ENCODE results near the gene MTAP.
"Not testable (repeated sequence)": the region's sequence is repeated elsewhere in the genome, so short reads cannot be mapped to it uniquely, and the experiment has no call there.

MTAP gene

DNA sequence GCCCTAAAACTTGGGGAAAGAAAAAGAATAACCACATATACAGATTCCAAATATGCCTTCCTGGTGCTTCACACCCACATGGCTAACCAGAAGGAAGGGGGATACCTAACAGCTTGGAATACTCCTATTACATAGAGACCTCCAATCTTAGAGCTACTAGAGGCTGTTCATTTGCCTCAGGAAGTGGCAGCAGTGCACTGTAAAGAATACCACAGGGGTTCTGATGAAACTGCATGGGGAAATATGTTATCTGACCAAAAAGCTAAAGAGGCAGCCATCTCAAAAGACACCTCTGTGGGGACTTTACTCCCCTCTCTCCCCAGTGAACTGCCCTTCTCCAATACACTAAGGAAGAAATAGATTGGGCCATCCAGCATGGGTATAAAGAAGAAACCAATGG, 125.3 kb downstream of the MTAP start:
- no peak for DNase-seq

DNA sequence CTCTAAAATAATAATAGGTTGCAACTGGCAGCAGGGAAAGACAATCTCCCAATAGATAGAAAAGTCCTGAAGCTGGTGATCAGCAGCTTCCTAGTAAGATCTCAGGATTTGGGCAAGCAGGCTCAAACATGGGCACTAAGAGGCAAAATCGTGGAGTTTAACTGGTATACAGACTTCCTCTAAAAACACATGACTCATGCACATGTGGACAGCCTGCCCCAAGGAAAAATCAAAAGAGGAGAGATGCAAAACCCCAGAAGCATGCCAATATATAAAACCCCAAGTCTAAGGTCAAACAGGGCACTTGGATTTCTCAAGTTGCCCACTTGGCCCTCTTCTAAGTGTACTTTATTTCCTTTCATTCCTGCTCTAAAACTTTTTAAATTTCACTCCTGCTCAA, 129.0 kb downstream of the MTAP start:
- no peak for DNase-seq

GRCh38 chr9:21933281-21933680, 130.8 kb downstream of the MTAP start:
- DNase-seq = no peak

DNA sequence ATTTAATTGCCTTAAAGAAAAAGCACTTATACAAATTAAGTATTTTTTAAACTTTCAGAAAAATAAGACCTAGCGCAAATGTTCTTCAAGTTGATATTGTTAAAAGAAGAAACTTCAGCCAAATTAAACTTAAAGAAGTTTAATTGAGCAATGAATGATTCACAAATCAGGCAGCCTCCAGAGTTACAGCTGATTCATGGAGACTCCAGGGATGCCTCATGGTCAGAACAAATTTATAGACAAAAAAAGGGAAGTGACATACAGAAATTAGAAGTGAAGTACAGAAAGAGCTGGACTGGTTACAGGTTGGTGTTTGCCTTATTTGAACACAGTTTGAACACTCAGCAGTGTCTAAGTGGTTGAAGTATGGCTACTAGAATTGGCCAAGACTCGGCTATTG, 131.4 kb downstream of the MTAP start:
- DNase-seq = no peak

DNA sequence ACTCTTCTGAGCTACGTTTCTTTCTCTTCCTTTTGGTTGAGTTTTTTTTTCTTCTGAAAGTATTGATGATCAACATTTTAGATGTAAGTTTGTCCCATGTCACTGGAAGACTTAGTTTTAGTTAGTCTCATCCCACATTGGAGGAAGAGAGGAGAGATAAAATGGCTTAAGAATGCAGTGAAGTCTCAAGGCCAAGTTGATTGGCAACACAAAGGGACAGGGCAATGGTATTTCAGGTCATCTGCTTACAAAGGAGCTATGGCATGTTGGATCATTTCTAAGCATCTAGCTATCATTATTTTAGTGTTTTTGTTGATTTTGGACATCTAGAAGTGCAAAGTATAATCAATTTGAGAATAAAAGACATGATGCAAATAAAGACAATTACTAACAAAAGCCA, 133.2 kb downstream of the MTAP start:
- DNase-seq = no peak

- DNase-seq = no peak
Measured at GRCh38 chr9:21936161-21936560, 133.7 kb downstream of the MTAP start.

DNA sequence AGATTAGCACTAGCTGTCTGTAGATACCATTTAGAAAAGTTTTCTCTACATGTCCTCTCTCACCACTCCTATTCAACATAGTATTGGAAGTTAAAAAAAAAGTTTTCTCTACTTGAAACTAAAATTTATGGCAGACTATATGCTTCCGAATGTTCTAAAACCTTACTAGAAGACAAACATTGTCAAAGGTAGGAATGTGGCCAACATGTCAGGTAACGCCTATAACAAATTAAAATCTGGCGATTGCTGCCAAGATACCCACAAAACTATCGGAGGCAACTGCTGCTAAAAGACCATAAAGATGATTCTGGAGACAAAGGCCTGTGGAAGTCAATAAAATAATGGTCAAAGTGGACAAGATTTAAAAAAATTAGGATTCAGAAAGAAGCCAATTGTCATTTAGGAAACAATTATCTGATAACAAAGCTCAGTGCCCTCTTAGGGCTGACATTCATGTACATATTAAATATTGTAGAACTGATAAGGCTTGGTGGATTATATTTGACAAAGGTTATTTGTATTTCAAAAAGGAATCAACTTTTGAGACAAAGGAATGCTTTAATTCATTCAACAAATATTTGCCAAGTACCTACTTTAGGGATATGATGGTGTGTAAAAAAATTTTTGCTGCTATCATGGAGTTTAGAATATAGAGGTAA, 139.0 kb downstream of the MTAP start:
- DNase-seq = no peak

DNA sequence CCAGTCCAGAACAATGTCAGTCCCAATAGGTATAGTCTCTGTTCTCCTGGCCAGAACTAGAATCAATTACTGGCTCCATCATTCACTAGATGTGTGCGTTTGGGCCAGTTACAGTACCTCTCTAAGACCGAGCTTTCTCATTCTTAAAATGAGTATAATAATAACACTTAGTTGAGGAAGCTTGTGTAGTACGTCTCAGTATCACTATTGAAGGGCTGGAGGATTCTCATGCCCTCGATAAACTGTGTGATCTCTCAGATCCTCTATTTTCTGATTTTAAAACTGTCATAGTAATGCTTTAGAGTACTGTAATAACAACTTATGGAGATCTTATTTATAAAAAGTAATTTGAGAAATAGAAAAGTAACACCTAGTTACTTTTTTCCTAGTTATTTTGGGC, 141.0 kb downstream of the MTAP start:
- DNase-seq = no peak

DNA sequence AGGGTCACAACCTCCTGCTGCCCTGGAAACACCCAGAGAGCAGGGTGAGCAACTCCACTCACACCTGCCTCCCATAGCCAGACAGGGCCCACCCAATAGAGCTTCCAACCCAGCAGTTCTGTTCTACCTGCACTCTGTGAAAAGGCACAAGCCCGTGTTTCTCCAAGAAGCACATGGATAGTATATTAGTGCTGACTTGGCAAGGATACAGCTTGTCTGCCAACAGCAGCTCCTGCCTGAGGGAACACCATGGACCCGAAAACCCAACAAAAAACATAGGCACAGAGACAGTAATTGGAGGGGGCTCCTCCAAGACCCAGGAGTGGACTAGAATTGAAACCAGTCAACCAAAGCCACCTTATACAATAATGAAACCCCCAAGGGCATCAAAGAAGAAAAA, 143.2 kb downstream of the MTAP start:
- DNase-seq = no peak

DNA sequence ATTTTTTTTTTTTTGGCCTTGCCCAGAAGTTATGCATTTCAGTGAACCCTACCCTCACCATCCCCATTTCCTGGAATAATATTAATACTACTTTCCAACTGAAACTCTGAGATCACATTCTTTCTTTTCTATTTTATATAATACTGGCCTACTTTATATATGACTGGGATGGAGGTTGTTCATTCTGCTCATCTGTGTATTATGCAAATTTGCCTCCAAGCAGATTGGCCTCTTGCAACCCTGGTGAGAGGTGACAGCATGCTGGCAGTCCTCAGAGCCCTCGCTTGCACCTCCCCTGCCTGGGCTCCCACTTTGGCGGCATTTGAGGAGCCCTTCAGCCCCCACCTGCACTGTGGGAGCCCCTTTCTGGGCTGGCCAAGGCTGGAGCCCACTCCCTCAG, 156.4 kb downstream of the MTAP start:
- no peak for DNase-seq

DNA sequence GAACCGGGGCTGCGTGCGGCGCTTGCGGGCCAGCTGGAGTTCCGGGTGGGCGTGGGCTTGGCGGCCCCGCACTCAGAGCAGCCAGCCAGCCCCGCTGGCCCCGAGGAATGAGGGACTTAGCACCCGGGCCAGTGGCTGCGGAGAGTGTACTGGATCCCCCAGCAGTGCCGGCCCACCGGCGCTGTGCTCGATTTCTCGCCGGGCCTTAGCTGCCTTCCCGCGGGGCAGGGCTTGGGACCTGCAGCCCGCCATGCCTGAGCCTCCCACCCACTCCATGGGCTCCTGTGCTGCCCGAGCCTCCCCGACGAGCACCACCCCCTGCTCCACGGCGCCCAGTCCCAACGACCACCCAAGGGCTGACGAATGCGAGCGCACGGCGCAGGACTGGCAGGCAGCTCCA, 156.8 kb downstream of the MTAP start:
- DNase-seq = not testable (repeated sequence)

DNA sequence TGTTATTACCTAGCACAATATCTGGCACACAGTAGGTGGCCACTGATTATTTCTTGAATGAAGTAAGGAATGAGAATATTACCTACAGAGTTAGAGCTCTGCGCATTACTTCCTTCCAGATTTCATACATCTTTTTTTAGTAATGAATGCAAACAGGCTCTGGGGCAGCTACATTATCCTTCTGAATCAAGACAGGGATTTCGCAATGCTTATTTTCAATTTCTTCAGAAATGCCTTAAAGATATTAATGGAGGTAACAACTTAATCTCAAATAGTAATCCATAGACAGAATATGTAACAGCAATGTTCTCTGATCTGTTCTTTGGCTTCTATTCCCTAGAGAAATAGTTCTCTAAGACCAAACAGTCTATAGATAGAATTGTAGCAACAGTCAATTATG, 159.1 kb downstream of the MTAP start:
- DNase-seq = no peak

DNA sequence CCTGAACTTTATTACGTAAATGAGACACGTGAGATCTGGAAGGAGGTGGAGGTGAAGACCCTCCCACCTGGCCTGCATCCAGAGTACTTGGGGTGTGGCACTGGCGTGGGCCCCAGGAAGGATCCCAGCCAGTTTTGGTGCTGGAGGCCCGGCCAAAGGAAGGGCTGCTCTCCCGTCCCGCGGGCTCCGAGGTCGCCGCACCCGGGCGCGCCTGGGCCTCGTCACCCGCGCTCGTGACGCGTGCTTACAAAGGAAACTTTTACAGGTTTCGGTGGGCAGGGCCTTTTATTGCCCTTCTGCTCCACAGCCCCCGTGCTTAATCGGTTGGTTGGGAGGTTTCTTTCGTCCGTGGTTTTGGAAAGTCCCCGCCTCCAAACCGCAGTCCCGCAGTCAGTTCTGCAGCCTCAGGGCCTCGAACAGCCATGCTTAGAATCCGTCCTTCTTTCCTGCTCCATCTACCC, 162.5 kb downstream of the MTAP start:
- no peak for DNase-seq

- no peak for DNase-seq
Measured at GRCh38 chr9:21965401-21965951, 163.0 kb downstream of the MTAP start.

GRCh38 chr9:21966140-21966851, 163.9 kb downstream of the MTAP start:
- no peak for DNase-seq

DNA sequence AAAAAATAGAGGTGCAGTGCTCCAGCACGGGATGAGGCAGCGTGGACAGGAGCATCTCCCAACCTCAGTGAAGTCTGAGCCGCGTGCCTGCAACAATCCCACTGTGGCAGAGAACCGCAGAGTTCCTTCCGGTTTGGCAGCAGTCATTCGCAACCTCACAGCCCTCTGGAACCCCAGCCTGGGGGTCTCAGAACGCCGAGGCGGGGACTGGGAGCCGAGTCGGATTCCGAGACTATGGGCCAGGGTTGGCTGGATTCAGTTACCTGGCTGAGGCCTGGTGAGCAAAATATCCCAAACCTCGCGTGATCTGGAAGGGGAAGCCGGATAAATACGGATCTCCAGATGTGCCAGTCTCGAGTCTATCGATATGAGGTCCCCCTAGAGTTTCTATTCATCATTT, 164.7 kb downstream of the MTAP start:
- no peak for DNase-seq

- DNase-seq = no peak
Measured at GRCh38 chr9:21967702-21968101, 165.3 kb downstream of the MTAP start.

DNA sequence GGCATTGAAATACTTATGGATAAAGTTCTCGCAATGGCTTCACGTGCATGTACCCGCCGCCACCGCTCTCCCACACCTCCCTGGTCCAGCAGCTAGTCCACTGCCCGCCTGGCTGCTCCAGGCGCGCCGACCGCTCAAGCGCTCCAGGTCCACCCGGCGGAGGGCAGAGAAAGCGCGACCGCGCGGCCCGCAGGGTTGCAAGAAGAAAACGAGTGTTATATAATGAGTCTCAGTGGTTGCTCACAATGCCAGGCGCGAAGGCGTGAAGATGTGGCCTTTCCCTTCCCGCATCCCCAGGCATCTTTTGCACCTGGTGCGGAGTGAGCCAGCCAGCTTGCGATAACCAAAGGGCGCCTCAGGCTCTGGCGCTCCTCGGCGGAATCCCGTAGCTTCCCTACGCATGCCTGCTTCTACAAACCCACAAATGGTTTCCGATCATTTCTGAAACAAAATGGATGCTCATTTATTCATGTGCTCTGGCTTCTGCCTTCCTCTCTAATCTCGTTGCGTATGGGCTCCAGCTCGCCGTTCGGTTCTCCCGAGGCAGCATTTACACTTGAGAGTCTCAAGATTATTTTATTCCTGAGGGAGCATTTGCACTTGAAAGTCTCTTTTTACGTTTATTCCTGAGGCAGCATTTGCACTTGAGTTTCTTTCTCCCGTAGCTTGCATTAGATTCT, 166.0 kb downstream of the MTAP start:
- no peak for DNase-seq

DNA sequence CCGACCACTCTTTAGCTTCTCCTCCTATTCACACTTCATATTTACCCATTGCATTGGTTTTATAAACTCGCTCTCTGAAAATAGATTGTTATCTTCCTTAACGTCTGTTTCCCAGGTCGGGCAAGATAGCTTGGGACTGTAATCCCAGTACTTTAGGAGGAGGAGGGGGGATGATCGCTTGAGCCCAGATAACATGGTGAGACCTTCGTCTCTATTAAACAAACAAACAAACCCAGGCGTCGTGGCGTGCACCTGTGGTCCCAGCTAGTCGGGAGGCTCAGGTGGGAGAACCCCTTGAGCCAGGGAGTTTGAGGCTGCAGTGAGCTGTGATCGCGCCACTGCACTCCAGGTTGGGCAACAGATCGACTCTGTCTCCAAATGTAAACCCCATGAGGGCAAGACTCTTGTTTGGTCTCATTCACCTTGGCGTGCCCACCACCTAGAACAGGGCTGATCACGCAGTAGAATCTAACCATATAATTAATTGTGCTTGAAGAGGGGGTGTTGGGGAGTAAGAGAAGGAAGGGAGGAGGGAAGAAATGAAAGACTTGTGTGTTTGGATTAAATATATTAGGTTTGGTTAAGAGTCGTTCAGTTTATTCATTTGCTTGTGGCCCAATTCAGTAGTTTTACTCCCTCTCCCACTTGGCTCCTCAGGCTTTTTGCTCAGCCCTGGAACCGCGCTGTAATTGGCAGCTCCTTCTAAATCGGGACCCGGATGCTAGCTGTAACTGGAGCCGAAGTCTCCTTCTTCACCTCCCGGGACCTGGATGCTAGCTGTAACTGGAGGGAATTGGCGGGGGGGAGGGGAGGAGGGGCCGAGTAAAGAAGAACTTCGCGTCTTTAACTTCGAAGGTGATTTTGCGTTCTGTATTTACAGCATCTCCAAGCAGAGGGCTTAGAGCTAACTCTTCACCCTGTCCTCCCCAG, 166.8 kb downstream of the MTAP start:
- DNase-seq = no peak

GRCh38 chr9:21969951-21970799, 167.7 kb downstream of the MTAP start:
- no peak for DNase-seq

DNA sequence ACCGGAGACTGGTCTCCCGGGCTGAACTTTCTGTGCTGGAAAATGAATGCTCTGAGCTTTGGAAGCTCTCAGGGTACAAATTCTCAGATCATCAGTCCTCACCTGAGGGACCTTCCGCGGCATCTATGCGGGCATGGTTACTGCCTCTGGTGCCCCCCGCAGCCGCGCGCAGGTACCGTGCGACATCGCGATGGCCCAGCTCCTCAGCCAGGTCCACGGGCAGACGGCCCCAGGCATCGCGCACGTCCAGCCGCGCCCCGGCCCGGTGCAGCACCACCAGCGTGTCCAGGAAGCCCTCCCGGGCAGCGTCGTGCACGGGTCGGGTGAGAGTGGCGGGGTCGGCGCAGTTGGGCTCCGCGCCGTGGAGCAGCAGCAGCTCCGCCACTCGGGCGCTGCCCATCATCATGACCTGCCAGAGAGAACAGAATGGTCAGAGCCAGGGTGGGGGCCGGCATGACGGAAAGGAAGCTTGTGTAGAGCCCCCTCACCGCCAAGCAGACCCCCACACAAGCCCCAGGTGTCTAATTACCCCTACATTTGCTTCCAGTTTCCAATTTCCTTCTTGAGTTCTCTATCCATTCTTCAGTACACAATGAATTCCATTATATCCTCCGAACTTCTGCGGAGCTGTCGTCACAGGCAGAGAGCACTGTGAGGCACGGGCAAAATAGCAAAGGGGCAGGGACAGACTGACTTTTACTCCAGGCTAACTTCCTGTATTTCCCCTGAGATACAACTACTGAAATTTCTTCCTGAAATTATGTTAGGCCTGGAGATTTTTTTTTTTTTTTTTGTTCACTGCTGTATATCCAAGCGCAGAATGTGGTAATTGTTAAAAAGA, 168.6 kb downstream of the MTAP start:
- DNase-seq = no peak

Data from cortex of kidney (tissue), 1 donor.